ENCODE data around the gene SRMS. TPM values are rescaled to one million over a fixed set of nuclear protein-coding genes. Genes with fewer than 3 reads are reported as not detected.

The SRMS gene
- total RNA-seq, 1 experiment from 2014 or later: 0.22 TPM

- no peaks in the 10 kb centered on the region for H3F3A ChIP-seq (ENCODE audit: low read length, unreplicated experiment)
- H3K79me2 ChIP-seq (ENCODE audit: low read length): no peaks in the 10 kb centered on the region
- no peaks in the 10 kb centered on the region; the same call in none of the 2 replicates for H3K36me3 ChIP-seq (ENCODE audit: low read depth, low read length)
- no peaks in the 10 kb centered on the region for H3K27me3 ChIP-seq (ENCODE audit: low read length)
- CTCF ChIA-PET: no interaction called here
- DNase-seq (no peak), ATAC-seq (no peak)
- H4K20me1 ChIP-seq (ENCODE audit: low read length): no peaks in the 10 kb centered on the region
- TF ChIP-seq, protein P1, sequence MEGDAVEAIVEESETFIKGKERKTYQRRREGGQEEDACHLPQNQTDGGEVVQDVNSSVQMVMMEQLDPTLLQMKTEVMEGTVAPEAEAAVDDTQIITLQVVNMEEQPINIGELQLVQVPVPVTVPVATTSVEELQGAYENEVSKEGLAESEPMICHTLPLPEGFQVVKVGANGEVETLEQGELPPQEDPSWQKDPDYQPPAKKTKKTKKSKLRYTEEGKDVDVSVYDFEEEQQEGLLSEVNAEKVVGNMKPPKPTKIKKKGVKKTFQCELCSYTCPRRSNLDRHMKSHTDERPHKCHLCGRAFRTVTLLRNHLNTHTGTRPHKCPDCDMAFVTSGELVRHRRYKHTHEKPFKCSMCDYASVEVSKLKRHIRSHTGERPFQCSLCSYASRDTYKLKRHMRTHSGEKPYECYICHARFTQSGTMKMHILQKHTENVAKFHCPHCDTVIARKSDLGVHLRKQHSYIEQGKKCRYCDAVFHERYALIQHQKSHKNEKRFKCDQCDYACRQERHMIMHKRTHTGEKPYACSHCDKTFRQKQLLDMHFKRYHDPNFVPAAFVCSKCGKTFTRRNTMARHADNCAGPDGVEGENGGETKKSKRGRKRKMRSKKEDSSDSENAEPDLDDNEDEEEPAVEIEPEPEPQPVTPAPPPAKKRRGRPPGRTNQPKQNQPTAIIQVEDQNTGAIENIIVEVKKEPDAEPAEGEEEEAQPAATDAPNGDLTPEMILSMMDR (conservative IDR thresholded peaks at IDR 0.05; ENCODE audit: low read depth, low read length): no peak
- TF ChIP-seq EZH2phosphoT487 (IDR thresholded peaks at IDR 0.05; ENCODE audit: borderline replicate concordance, low read length): no peak
- TF ChIP-seq EZH2 (IDR thresholded peaks at IDR 0.05; ENCODE audit: low read length, unreplicated experiment): no peak
- POLR2A ChIA-PET (ENCODE audit: unreplicated experiment): no interaction called here
- H3K9me3 ChIP-seq (ENCODE audit: low read length): no peaks in the 10 kb centered on the region
- no peak overlapping the region for H2AFZ ChIP-seq (ENCODE audit: low read length)
- BruUV-seq (replicated peaks): no TSS peak
- H3K4me1 ChIP-seq (ENCODE audit: insufficient read depth, low read length): no peaks in the 10 kb centered on the region
- H3K4me2 ChIP-seq (ENCODE audit: low read length): no peak overlapping the region
- no peaks in the 10 kb centered on the region for H3K9me2 ChIP-seq (replicated peaks; ENCODE audit: low read length)
- no peak overlapping the region for H3K9ac ChIP-seq (ENCODE audit: low read length)
- no peak overlapping the region for H3K4me3 ChIP-seq (ENCODE audit: low read length)
- no peak overlapping the region for H3K27ac ChIP-seq (ENCODE audit: low read length)
- intact Hi-C loops (cut with micrococcal nuclease): no loop called here
Measured at GRCh38 chr20:63591786-63592355, 44.3 kb upstream of the SRMS start.

DNA sequence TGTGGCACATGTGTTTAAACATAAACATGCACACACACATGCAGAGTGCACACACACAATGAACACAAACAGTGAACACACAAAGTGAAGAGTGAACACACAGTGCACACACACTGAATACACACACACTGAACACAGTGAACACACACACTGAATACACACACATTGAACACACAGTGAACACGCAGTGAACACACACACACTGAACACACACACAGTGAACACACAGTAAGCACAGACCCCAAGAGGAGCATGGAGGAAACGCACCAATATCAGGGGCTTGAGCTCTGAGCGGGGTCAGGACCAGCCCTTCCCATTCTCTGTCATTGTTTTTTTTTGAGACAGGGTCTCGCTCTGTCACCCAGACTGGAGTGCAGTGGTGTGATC lies 43.6 kb upstream of the SRMS start:
- ATAC-seq (no peak), DNase-seq (no peak)
- Histone ChIP-seq H2AFZ (ENCODE audit: low read length) (no peak overlapping the region), H3K27me3 (ENCODE audit: low read length) (no peaks in the 10 kb centered on the region), H3K27ac (ENCODE audit: low read length) (no peak overlapping the region), H3K9me2 (replicated peaks; ENCODE audit: low read length) (no peaks in the 10 kb centered on the region), H3K4me1 (ENCODE audit: insufficient read depth, low read length) (no peaks in the 10 kb centered on the region), H3K9ac (ENCODE audit: low read length) (no peak overlapping the region), H3K4me2 (ENCODE audit: low read length) (no peak overlapping the region), H4K20me1 (ENCODE audit: low read length) (no peaks in the 10 kb centered on the region), H3F3A (ENCODE audit: low read length, unreplicated experiment) (no peaks in the 10 kb centered on the region), H3K4me3 (ENCODE audit: low read length) (no peak overlapping the region), H3K9me3 (ENCODE audit: low read length) (no peaks in the 10 kb centered on the region), H3K79me2 (ENCODE audit: low read length) (no peaks in the 10 kb centered on the region), H3K36me3 (ENCODE audit: low read depth, low read length) (no peaks in the 10 kb centered on the region; the same call in none of the 2 replicates)
- no TSS peak for BruUV-seq (replicated peaks)
- ChIA-PET POLR2A (ENCODE audit: unreplicated experiment) (no interaction called here), CTCF (no interaction called here)
- intact Hi-C loops (cut with micrococcal nuclease): no loop called here
- no peak for TF ChIP-seq EZH2phosphoT487 (IDR thresholded peaks at IDR 0.05; ENCODE audit: borderline replicate concordance, low read length)
- TF ChIP-seq, protein P1 (conservative IDR thresholded peaks at IDR 0.05; ENCODE audit: low read depth, low read length): no peak
- no peak for TF ChIP-seq EZH2 (IDR thresholded peaks at IDR 0.05; ENCODE audit: low read length, unreplicated experiment)

DNA sequence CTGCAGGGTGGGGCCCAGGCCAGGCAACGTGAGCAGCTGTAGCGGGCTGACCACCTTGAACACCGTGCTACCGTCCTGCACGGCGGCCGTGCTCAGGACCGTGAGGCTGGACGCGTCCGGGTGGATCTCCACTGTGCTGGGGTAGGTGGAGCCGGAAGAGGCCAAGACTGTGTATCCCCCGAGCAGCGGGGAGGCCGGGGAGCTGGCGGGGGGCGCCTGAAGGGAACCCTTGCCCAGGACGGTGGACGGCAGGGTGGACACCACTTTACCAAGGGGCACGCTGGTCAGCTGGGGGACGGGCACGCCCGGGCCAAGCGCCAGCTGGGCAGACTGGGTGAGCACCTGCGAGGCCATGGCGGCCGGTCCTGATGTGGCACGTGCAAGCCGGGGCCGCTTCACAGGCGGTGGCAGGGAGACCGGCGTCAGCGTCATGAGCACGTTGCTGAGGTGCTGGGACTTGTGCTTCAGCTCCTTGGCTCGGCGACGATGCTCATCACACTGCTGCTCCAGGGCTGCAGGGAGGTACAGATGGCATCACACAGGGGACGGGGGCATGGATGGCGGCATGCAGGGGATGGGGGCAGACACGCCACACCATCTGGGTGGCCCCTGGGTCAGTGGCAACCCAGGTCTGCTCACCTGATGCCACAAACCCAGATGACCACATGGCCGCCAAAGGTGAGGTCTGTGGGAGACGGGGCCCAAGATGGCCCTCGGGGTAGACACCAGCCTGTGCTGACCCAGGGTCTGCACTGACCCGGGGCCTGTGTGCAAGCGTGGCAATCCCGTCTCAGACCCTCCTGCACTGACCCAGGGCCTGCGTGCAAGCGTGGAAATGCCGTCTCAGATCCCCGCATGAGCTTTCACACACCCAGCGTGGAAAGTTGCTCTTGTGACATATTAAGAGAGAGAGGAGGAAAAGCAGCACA lies 42.9 kb upstream of the SRMS start:
- BruUV-seq (replicated peaks): no TSS peak
- no peaks in the 10 kb centered on the region for H3F3A ChIP-seq (ENCODE audit: low read length, unreplicated experiment)
- H3K27me3 ChIP-seq (ENCODE audit: low read length): no peaks in the 10 kb centered on the region
- no peaks in the 10 kb centered on the region for H4K20me1 ChIP-seq (ENCODE audit: low read length)
- no peaks in the 10 kb centered on the region for H3K9me3 ChIP-seq (ENCODE audit: low read length)
- POLR2A ChIA-PET (ENCODE audit: unreplicated experiment): no interaction called here
- H2AFZ ChIP-seq (ENCODE audit: low read length): no peak overlapping the region
- ATAC-seq (no peak), DNase-seq (no peak)
- H3K9me2 ChIP-seq (replicated peaks; ENCODE audit: low read length): no peaks in the 10 kb centered on the region
- intact Hi-C loops (cut with micrococcal nuclease): no loop called here
- H3K79me2 ChIP-seq (ENCODE audit: low read length): no peaks in the 10 kb centered on the region
- no peaks in the 10 kb centered on the region for H3K4me1 ChIP-seq (ENCODE audit: insufficient read depth, low read length)
- TF ChIP-seq EZH2phosphoT487 (IDR thresholded peaks at IDR 0.05; ENCODE audit: borderline replicate concordance, low read length) (no peak), EZH2 (IDR thresholded peaks at IDR 0.05; ENCODE audit: low read length, unreplicated experiment) (no peak)
- TF ChIP-seq, protein P1 (conservative IDR thresholded peaks at IDR 0.05; ENCODE audit: low read depth, low read length): no peak
- no peak overlapping the region for H3K4me2 ChIP-seq (ENCODE audit: low read length)
- no peak overlapping the region for H3K27ac ChIP-seq (ENCODE audit: low read length)
- H3K9ac ChIP-seq (ENCODE audit: low read length): no peak overlapping the region
- CTCF ChIA-PET: no interaction called here
- no peak overlapping the region for H3K4me3 ChIP-seq (ENCODE audit: low read length)
- H3K36me3 ChIP-seq (ENCODE audit: low read depth, low read length): no peaks in the 10 kb centered on the region; the same call in none of the 2 replicates

All from PC-3 (cell line).